ENCODE measurements around the gene VPS13D.

Gene VPS13D

GRCh38 chr1:12556957-12557935 is 327.4 kb downstream of the VPS13D start:
- FAIRE-seq: no peak

- no peak for FAIRE-seq
These were observed 331.3 kb downstream of the VPS13D start for GRCh38 chr1:12561121-12561520.
